ENCODE measurements around the gene GDF15. TPM values are rescaled to one million over a fixed set of nuclear protein-coding genes. Genes with fewer than 3 reads are reported as not detected.
"Not testable (repeated sequence)": the region's sequence is repeated elsewhere in the genome, so short reads cannot be mapped to it uniquely, and the experiment has no call there.

The GDF15 gene
- total RNA-seq, 1 donor from 2014 or later: 0.33 TPM

GRCh38 chr19:18399008-18399407, 13.1 kb downstream of the GDF15 start:
- Histone ChIP-seq H3K27ac (replicated peaks) (no peak overlapping the region), H3K4me1 (peaks cover 24% of the 10 kb centered on the region), H3K36me3 (no peaks in the 10 kb centered on the region), H3K9me3 (replicated peaks) (no peaks in the 10 kb centered on the region), H3K27me3 (ENCODE audit: low read depth) (peaks cover 23% of the 10 kb centered on the region), H3K4me3 (no peak overlapping the region)
- no peak for TF ChIP-seq CTCF (IDR thresholded peaks at IDR 0.05; ENCODE audit: borderline replicate concordance)
- DNase-seq: no peak
- intact Hi-C loops (cut with micrococcal nuclease): no loop called here

GRCh38 chr19:18401580-18402112, 15.7 kb downstream of the GDF15 start:
- H3K9me3 ChIP-seq (replicated peaks): no peaks in the 10 kb centered on the region
- peak; percentile 63 for DNase-seq
- peak; percentile 39 for TF ChIP-seq CTCF (IDR thresholded peaks at IDR 0.05; ENCODE audit: borderline replicate concordance)
- no peak overlapping the region for H3K4me3 ChIP-seq
- H3K36me3 ChIP-seq: no peaks in the 10 kb centered on the region
- intact Hi-C loops (cut with micrococcal nuclease): no loop called here
- H3K27ac ChIP-seq (replicated peaks): peak overlapping the region; percentile 23
- H3K4me1 ChIP-seq: peaks cover 17% of the 10 kb centered on the region
- peaks cover 17% of the 10 kb centered on the region for H3K27me3 ChIP-seq (ENCODE audit: low read depth)

DNA sequence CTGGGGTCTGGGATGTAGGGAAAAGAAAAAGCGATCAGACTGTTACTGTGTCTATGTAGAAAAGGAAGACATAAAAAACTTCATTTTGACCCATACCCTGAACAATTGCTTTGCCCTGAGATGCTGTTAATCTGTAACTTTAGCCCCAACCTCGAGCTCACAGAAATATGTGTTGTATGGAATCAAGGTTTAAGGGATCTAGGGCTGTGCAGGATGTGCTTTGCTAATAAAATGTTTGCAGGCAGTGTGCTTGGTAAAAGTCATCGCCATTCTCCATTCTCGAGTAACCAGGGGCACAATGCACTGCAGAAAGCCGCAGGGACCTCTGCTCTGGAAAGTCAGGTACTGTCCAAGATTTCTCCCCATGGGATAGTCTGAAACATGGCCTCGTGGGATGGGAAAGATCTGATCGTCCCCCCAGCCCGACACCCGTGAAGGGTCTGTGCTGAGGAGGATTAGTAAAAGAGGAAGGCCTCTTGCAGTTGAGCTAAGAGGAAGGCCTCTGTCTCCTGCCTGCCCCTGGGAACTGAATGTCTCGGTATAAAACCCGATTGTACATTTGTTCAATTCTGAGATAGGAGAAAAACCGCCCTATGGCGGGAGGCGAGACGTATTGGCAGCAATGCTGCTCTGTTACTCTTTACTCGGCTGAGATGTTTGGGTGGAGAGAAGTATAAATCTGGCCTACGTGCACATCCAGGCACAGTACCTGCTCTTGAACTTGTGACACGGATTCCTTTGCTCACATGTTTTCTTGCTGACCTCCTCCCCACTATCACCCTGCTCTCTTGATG, 16.7 kb downstream of the GDF15 start:
- intact Hi-C loops (cut with micrococcal nuclease); H3K27me3 ChIP-seq (ENCODE audit: low read depth); H3K4me3 ChIP-seq; H3K36me3 ChIP-seq; DNase-seq; H3K4me1 ChIP-seq; H3K9me3 ChIP-seq (replicated peaks): not testable (repeated sequence)
- H3K27ac ChIP-seq (replicated peaks): peak overlapping the region; percentile 8

DNA sequence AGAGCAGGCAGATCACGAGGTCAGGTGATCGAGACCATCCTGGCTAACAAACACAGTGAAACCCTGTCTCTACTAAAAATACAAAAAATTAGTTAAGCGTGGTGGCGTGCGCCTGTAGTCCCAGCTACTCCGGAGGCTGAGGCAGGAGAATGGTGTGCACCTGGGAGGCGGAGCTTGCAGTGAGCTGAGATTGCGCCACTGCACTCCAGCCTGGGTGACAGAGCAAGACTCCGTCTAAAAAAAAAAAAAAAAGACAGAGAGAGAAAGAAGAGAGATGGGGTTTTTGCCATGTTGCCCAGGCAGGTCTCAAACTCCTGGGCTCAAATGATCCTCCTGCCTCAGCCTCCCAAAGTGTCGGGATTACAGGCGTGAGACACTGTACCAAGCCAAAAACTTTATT, 19.8 kb downstream of the GDF15 start:
- intact Hi-C loops (cut with micrococcal nuclease); DNase-seq; H3K36me3 ChIP-seq; H3K27me3 ChIP-seq (ENCODE audit: low read depth); H3K4me3 ChIP-seq; H3K9me3 ChIP-seq (replicated peaks); H3K4me1 ChIP-seq; H3K27ac ChIP-seq (replicated peaks): not testable (repeated sequence)

- no peak for DNase-seq
- no peak for TF ChIP-seq CTCF (IDR thresholded peaks at IDR 0.05; ENCODE audit: borderline replicate concordance)
- intact Hi-C loops (cut with micrococcal nuclease): no loop called here
Observed at GRCh38 chr19:18406749-18407148, 20.8 kb downstream of the GDF15 start.

DNA sequence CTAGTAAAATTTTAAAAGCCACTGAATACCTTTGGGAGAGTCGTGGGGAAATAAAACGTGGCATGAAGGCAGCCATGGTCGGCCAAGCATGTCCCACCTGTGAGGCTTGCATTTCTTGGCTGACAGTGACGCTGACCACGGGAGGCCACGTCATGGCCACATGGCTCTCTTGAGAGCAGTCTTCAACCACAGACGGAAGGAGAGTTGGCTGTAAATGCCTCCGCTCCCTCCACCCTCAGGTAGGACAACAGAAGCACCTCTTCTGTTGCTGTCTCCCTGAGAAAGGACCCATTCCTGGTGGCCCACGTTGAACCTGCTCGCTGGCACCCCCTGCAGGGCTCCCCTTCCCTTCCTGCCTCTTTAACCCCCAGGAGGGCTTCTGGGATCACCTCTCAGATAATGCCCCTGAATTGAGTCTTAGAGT, 22.1 kb downstream of the GDF15 start:
- intact Hi-C loops (cut with micrococcal nuclease): no loop called here
- peaks cover 3% of the 10 kb centered on the region for H3K4me1 ChIP-seq
- peak; percentile 55 for TF ChIP-seq CTCF (IDR thresholded peaks at IDR 0.05; ENCODE audit: borderline replicate concordance)
- H3K36me3 ChIP-seq: no peaks in the 10 kb centered on the region
- no peak overlapping the region for H3K4me3 ChIP-seq
- no peaks in the 10 kb centered on the region for H3K9me3 ChIP-seq (replicated peaks)
- no peaks in the 10 kb centered on the region for H3K27me3 ChIP-seq (ENCODE audit: low read depth)
- H3K27ac ChIP-seq (replicated peaks): no peak overlapping the region
- no peak for DNase-seq

More at GRCh38 chr19:18406749-18407148, 20.8 kb downstream of the GDF15 start:
- no peak overlapping the region for H3K27ac ChIP-seq (replicated peaks)
- no peaks in the 10 kb centered on the region for H3K9me3 ChIP-seq (replicated peaks)
- H3K27me3 ChIP-seq (ENCODE audit: low read depth): no peaks in the 10 kb centered on the region
- H3K4me1 ChIP-seq: peaks cover 3% of the 10 kb centered on the region
- H3K4me3 ChIP-seq: no peak overlapping the region
- H3K36me3 ChIP-seq: no peaks in the 10 kb centered on the region

All from left ventricle myocardium inferior (tissue), 1 donor.